Measurements from ENCODE around the gene RYR2. TPM values are rescaled to one million over a fixed set of nuclear protein-coding genes. Genes with fewer than 3 reads are reported as not detected.

The RYR2 gene
- total RNA-seq, 1 donor from 2014 or later: 0.90 TPM

GRCh38 chr1:237732657-237733056 is 690.7 kb downstream of the RYR2 start:
- no peaks in the 10 kb centered on the region for H4K20me1 ChIP-seq (ENCODE audit: low read depth)
- no peaks in the 10 kb centered on the region for H3K36me3 ChIP-seq
- H3K9me3 ChIP-seq (ENCODE audit: low read depth): no peaks in the 10 kb centered on the region
- Mint-ChIP-seq H3K9me3 (no peaks in the 10 kb centered on the region), H3K27ac (no peak overlapping the region), H3K4me3 (no peak overlapping the region), H3K27me3 (ENCODE audit: insufficient read depth, low read depth) (no peaks in the 10 kb centered on the region), H3K36me3 (no peaks in the 10 kb centered on the region), H3K4me1 (peaks cover 4% of the 10 kb centered on the region)
- no peak overlapping the region for H2AFZ ChIP-seq (replicated peaks)
- H3K4me3 ChIP-seq: no peak overlapping the region
- no peaks in the 10 kb centered on the region for H3K4me1 ChIP-seq
- no peak overlapping the region for H3K4me2 ChIP-seq
- H3K79me2 ChIP-seq (ENCODE audit: low read depth): no peaks in the 10 kb centered on the region
- no peak overlapping the region for H3K9ac ChIP-seq
- no peaks in the 10 kb centered on the region for H3F3A ChIP-seq (ENCODE audit: low read depth)
- H3K27ac ChIP-seq: no peak overlapping the region
- TF ChIP-seq CTCF (IDR thresholded peaks at IDR 0.05) (no peak), EZH2phosphoT487 (IDR thresholded peaks at IDR 0.05) (no peak), EZH2 (IDR thresholded peaks at IDR 0.05) (no peak)
- H3K27me3 ChIP-seq: no peaks in the 10 kb centered on the region
- no peak for DNase-seq (ENCODE audit: low spot score)

GRCh38 chr1:237736372-237737029 is 694.5 kb downstream of the RYR2 start:
- no peaks in the 10 kb centered on the region for H3K4me1 ChIP-seq
- H4K20me1 ChIP-seq (ENCODE audit: low read depth): no peaks in the 10 kb centered on the region
- H3K79me2 ChIP-seq (ENCODE audit: low read depth): no peaks in the 10 kb centered on the region
- TF ChIP-seq EZH2 (IDR thresholded peaks at IDR 0.05) (no peak), CTCF (IDR thresholded peaks at IDR 0.05) (peak; percentile 55)
- no peaks in the 10 kb centered on the region for H3F3A ChIP-seq (ENCODE audit: low read depth)
- Mint-ChIP-seq H3K9me3 (no peaks in the 10 kb centered on the region), H3K4me3 (no peak overlapping the region), H3K27me3 (ENCODE audit: insufficient read depth, low read depth) (no peaks in the 10 kb centered on the region), H3K27ac (no peak overlapping the region), H3K4me1 (peaks cover 4% of the 10 kb centered on the region), H3K36me3 (no peaks in the 10 kb centered on the region)
- no peaks in the 10 kb centered on the region for H3K36me3 ChIP-seq
- no peak overlapping the region for H3K27ac ChIP-seq
- peak; percentile 42 for DNase-seq (ENCODE audit: low spot score)
- H3K4me2 ChIP-seq: no peak overlapping the region
- H3K9ac ChIP-seq: no peak overlapping the region
- H2AFZ ChIP-seq (replicated peaks): peak overlapping the region; percentile 87
- H3K27me3 ChIP-seq: no peaks in the 10 kb centered on the region
- no peak overlapping the region for H3K4me3 ChIP-seq
- H3K9me3 ChIP-seq (ENCODE audit: low read depth): no peaks in the 10 kb centered on the region

- H3K4me3 ChIP-seq: no peak overlapping the region
- no peaks in the 10 kb centered on the region for H4K20me1 ChIP-seq (ENCODE audit: low read depth)
- Mint-ChIP-seq H3K9me3 (no peaks in the 10 kb centered on the region), H3K4me3 (no peak overlapping the region), H3K36me3 (no peaks in the 10 kb centered on the region), H3K4me1 (peaks cover 4% of the 10 kb centered on the region), H3K27ac (no peak overlapping the region), H3K27me3 (ENCODE audit: insufficient read depth, low read depth) (no peaks in the 10 kb centered on the region)
- H3K27ac ChIP-seq: no peak overlapping the region
- no peaks in the 10 kb centered on the region for H3K9me3 ChIP-seq (ENCODE audit: low read depth)
- H3K9ac ChIP-seq: no peak overlapping the region
- H3K27me3 ChIP-seq: no peaks in the 10 kb centered on the region
- no peak overlapping the region for H3K4me2 ChIP-seq
- TF ChIP-seq EZH2phosphoT487 (IDR thresholded peaks at IDR 0.05) (no peak), EZH2 (IDR thresholded peaks at IDR 0.05) (no peak), CTCF (IDR thresholded peaks at IDR 0.05) (no peak)
- H3K36me3 ChIP-seq: no peaks in the 10 kb centered on the region
- no peaks in the 10 kb centered on the region for H3F3A ChIP-seq (ENCODE audit: low read depth)
- H3K4me1 ChIP-seq: no peaks in the 10 kb centered on the region
- no peak overlapping the region for H2AFZ ChIP-seq (replicated peaks)
- no peaks in the 10 kb centered on the region for H3K79me2 ChIP-seq (ENCODE audit: low read depth)
- no peak for DNase-seq (ENCODE audit: low spot score)
These were observed 695.5 kb downstream of the RYR2 start for GRCh38 chr1:237737448-237737847.
